ENCODE results near the gene DZIP3. TPM values are rescaled to one million over a fixed set of nuclear protein-coding genes. Genes with fewer than 3 reads are reported as not detected.
"Not testable (repeated sequence)": the region's sequence is repeated elsewhere in the genome, so short reads cannot be mapped to it uniquely, and the experiment has no call there.

Gene DZIP3
- polyA plus RNA-seq, 1 donor (not counting 4 experiments of a cell fraction or from before 2014, with no cell fraction given): 3.9 TPM

GRCh38 chr3:108677811-108678210 lies 88.3 kb downstream of the DZIP3 start:
- H3K4me3 ChIP-seq (ENCODE audit: control insufficient read depth in 2 of 3, extremely low read depth in 1 of 3, insufficient read depth in 2 of 3, low read depth in 1 of 3, low read length in 3 of 3): no peak overlapping the region
- H3K79me2 ChIP-seq (ENCODE audit: control insufficient read depth, insufficient read depth, low read length): no peaks in the 10 kb centered on the region
- no peaks in the 10 kb centered on the region for H3K9me1 ChIP-seq (ENCODE audit: control insufficient read depth, extremely low read depth, insufficient read depth, low read length)
- dilution Hi-C loops (cut with MboI; ENCODE audit: extremely low pct_ligation_motif_present, low sequenced_read_pairs): no loop called here
- no peaks in the 10 kb centered on the region for H3K9me3 ChIP-seq (ENCODE audit: control insufficient read depth, low read depth, low read length)
- no peak overlapping the region for H2AFZ ChIP-seq (ENCODE audit: control insufficient read depth, low read length)
- H3K9ac ChIP-seq (ENCODE audit: control insufficient read depth, extremely low read depth, insufficient read depth, low read length): no peak overlapping the region
- H3K4me2 ChIP-seq (ENCODE audit: control insufficient read depth, extremely low read depth, insufficient read depth, low read depth, low read length): no peak overlapping the region
- H3K4me1 ChIP-seq (ENCODE audit: control insufficient read depth, extremely low read depth, insufficient read depth, low read length): no peaks in the 10 kb centered on the region
- H4K20me1 ChIP-seq (ENCODE audit: control insufficient read depth, extremely low read depth, insufficient read depth, low read length): no peaks in the 10 kb centered on the region
- H3K36me3 ChIP-seq (ENCODE audit: control insufficient read depth in 2 of 2, extremely low read depth in 1 of 2, insufficient read depth in 2 of 2, low read length in 2 of 2): no peaks in the 10 kb centered on the region
- FAIRE-seq: no peak
- no peak for TF ChIP-seq EZH2 (IDR thresholded peaks at IDR 0.05; ENCODE audit: low read length)
- no peak for TF ChIP-seq CTCF (optimal IDR thresholded peaks at IDR 0.05 in 1 of 3, IDR thresholded peaks at IDR 0.05 in 1 of 3, conservative IDR thresholded peaks at IDR 0.05 in 1 of 3; ENCODE audit: extremely low read depth in 1 of 3, insufficient read depth in 2 of 3, low read length in 3 of 3)
- H3K27me3 ChIP-seq (ENCODE audit: control insufficient read depth, extremely low read depth, insufficient read depth, low read length): no peaks in the 10 kb centered on the region
- no peak overlapping the region for H3K27ac ChIP-seq (ENCODE audit: control insufficient read depth, insufficient read depth, low read length)
- DNase-seq (ENCODE audit: low read depth, low spot score): no peak

GRCh38 chr3:108692286-108692685 lies 102.8 kb downstream of the DZIP3 start:
- H3K79me2 ChIP-seq (ENCODE audit: control insufficient read depth, insufficient read depth, low read length); H3K27ac ChIP-seq (ENCODE audit: control insufficient read depth, insufficient read depth, low read length); H3K9me1 ChIP-seq (ENCODE audit: control insufficient read depth, extremely low read depth, insufficient read depth, low read length); DNase-seq (ENCODE audit: low read depth, low spot score); H3K4me2 ChIP-seq (ENCODE audit: control insufficient read depth, extremely low read depth, insufficient read depth, low read depth, low read length); FAIRE-seq; dilution Hi-C loops (cut with MboI; ENCODE audit: extremely low pct_ligation_motif_present, low sequenced_read_pairs); H3K27me3 ChIP-seq (ENCODE audit: control insufficient read depth, extremely low read depth, insufficient read depth, low read length); H4K20me1 ChIP-seq (ENCODE audit: control insufficient read depth, extremely low read depth, insufficient read depth, low read length); H3K9ac ChIP-seq (ENCODE audit: control insufficient read depth, extremely low read depth, insufficient read depth, low read length); H3K36me3 ChIP-seq (ENCODE audit: control insufficient read depth in 2 of 2, extremely low read depth in 1 of 2, insufficient read depth in 2 of 2, low read length in 2 of 2); H3K4me1 ChIP-seq (ENCODE audit: control insufficient read depth, extremely low read depth, insufficient read depth, low read length); H3K9me3 ChIP-seq (ENCODE audit: control insufficient read depth, low read depth, low read length); H2AFZ ChIP-seq (ENCODE audit: control insufficient read depth, low read length); H3K4me3 ChIP-seq (ENCODE audit: control insufficient read depth in 2 of 3, extremely low read depth in 1 of 3, insufficient read depth in 2 of 3, low read depth in 1 of 3, low read length in 3 of 3): not testable (repeated sequence)

- TF ChIP-seq CTCF (optimal IDR thresholded peaks at IDR 0.05 in 1 of 3, IDR thresholded peaks at IDR 0.05 in 1 of 3, conservative IDR thresholded peaks at IDR 0.05 in 1 of 3; ENCODE audit: extremely low read depth in 1 of 3, insufficient read depth in 2 of 3, low read length in 3 of 3) (no peak), EZH2 (IDR thresholded peaks at IDR 0.05; ENCODE audit: low read length) (no peak)
- Histone ChIP-seq H3K79me2 (ENCODE audit: control insufficient read depth, insufficient read depth, low read length) (no peaks in the 10 kb centered on the region), H2AFZ (ENCODE audit: control insufficient read depth, low read length) (no peak overlapping the region), H3K4me1 (ENCODE audit: control insufficient read depth, extremely low read depth, insufficient read depth, low read length) (no peaks in the 10 kb centered on the region), H3K9ac (ENCODE audit: control insufficient read depth, extremely low read depth, insufficient read depth, low read length) (no peak overlapping the region), H3K4me2 (ENCODE audit: control insufficient read depth, extremely low read depth, insufficient read depth, low read depth, low read length) (no peak overlapping the region), H3K4me3 (ENCODE audit: control insufficient read depth in 2 of 3, extremely low read depth in 1 of 3, insufficient read depth in 2 of 3, low read depth in 1 of 3, low read length in 3 of 3) (no peak overlapping the region), H3K36me3 (ENCODE audit: control insufficient read depth in 2 of 2, extremely low read depth in 1 of 2, insufficient read depth in 2 of 2, low read length in 2 of 2) (no peaks in the 10 kb centered on the region), H4K20me1 (ENCODE audit: control insufficient read depth, extremely low read depth, insufficient read depth, low read length) (no peaks in the 10 kb centered on the region), H3K27me3 (ENCODE audit: control insufficient read depth, extremely low read depth, insufficient read depth, low read length) (no peaks in the 10 kb centered on the region), H3K9me3 (ENCODE audit: control insufficient read depth, low read depth, low read length) (no peaks in the 10 kb centered on the region), H3K9me1 (ENCODE audit: control insufficient read depth, extremely low read depth, insufficient read depth, low read length) (no peaks in the 10 kb centered on the region), H3K27ac (ENCODE audit: control insufficient read depth, insufficient read depth, low read length) (no peak overlapping the region)
- DNase-seq (ENCODE audit: low read depth, low spot score) (no peak), FAIRE-seq (no peak)
- dilution Hi-C loops (cut with MboI; ENCODE audit: extremely low pct_ligation_motif_present, low sequenced_read_pairs): no loop called here
These were observed 108.9 kb downstream of the DZIP3 start for GRCh38 chr3:108698461-108698860.

Measured in keratinocyte (primary cell).